ENCODE measurements around the gene FRMD4B.

The FRMD4B gene

GRCh38 chr3:69321301-69322157 lies 64.4 kb downstream of the FRMD4B start:
- no peak for DNase-seq

GRCh38 chr3:69320871-69321271 lies 65.0 kb downstream of the FRMD4B start:
- DNase-seq: no peak

- DNase-seq: no peak
These were observed 66.2 kb downstream of the FRMD4B start for GRCh38 chr3:69319652-69320051.

DNA sequence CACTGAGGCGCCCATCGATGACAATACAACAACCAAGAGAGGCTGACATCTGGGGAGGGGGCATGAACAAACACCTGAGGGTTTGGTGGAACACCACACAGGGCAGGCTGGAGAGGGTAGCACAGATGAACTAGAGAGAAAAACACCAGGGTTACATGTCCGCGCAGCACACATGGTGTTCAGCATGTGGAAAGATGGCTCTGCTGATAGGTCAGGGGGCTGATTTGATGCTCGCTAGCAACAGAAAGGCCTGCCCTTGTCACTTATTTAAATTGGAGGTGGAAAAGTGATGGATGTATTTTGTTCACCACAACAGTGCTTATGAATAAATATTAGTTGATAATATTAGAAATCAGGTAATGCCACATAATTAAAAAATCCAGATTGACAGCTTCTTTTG lies 67.5 kb downstream of the FRMD4B start:
- no peak for DNase-seq

GRCh38 chr3:69313251-69313650 lies 72.6 kb downstream of the FRMD4B start:
- no peak for DNase-seq

GRCh38 chr3:69309814-69310213 lies 76.1 kb downstream of the FRMD4B start:
- DNase-seq: peak; percentile 16

DNA sequence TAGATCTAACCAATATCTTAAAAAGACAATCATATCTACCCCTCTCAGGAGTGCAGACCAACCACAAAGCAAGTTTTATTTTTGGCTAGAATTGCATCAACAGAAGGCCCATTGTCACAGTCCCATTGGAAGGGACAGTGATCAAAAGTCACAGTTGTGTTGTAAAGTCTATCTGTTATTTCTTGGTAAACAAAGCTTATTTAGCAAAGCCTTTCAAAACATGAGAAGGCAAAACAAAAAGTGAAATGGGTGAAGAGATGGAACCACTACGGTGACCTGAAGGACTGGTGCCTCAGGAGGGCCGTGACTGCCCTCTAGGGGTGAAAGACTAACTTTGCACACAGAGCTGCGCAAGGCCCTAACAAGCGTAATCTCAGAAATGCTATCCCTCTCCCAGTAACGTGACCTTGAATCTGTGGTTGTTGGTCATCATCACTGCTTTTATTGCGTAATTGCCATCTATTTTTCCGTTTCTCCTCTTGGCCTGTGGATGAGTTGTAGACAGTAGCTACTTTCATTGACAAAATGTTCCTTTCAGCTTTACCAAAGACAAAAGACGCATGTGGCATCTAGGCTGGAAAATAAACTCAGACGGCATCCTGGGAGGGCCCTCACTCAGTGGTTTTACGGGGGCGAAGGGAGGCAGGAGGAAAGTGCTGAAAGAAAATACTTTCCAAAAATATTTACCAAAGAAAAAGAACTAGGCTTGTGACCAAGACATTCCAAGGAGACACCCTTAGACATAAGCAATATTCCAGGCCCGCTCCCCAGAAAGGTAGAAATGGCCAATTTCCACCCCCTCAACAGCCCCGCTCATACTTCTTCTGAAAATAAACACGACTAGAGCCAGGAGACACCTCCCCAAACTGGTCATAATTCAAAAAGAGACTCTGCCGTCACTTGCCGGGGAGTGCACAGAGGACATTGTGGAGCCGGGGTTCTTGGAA lies 79.4 kb downstream of the FRMD4B start:
- DNase-seq: peak; percentile 64

- DNase-seq: no peak
These were observed 80.9 kb downstream of the FRMD4B start for GRCh38 chr3:69305011-69305410.

- DNase-seq: no peak
These were observed 81.5 kb downstream of the FRMD4B start for GRCh38 chr3:69304396-69304795.

DNA sequence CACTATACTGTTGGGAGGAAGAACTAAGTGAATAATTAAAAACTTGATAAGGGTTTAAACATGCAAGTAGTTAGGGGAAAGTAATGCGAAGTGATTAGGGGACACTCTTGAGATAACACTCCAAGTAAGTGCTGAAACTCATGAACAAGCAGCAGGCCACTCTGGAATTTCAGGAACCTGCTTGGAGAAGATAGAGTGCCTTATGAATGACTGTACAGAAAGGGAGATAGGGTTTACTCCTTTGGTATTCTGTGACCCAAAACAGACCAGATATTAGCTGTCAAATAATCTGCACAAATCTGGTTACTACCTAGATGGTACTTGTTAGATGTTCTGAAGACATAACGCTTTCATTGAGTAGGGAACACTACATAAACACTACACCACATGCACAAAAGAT lies 85.6 kb downstream of the FRMD4B start:
- DNase-seq: no peak

- no peak for DNase-seq
These were observed 86.5 kb downstream of the FRMD4B start for GRCh38 chr3:69299344-69299743.

DNA sequence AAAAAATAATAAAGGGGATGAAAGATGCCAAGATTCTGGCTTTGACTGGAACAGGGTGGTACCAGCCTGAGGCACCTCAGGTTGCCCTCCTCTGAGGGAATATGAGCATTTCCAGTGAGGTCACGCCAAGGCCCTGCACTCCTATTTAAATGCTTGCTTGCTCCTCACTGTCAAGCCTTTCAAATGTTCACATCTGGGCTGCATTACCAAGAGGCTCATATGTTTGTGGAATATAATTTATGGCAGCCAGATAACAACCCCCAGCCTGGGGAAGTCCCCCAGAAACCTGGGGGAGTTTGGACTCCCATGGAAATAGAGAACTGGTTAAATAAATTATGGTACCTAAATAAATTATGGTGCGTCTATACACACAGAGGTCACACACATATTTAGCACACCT lies 88.4 kb downstream of the FRMD4B start:
- no peak for DNase-seq

DNA sequence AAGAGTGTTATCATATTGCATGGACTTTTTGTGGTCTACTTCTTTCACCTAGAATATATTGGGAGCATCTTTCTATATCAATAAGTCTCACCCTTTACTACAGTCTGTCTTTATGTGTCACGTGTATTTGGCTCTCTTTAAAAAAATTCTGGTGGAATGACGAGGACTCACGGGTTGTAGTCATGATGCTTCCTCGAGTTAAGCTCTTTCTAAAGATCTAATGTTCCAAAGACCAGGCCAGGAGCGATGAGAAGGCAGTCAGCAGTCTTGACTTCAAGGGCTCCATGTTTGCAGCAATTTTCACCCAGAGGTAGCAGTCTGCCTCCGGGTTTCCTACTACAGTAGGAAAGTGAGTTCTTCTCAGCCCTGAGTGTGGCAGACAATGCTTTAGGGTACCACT lies 88.9 kb downstream of the FRMD4B start:
- DNase-seq: no peak

DNA sequence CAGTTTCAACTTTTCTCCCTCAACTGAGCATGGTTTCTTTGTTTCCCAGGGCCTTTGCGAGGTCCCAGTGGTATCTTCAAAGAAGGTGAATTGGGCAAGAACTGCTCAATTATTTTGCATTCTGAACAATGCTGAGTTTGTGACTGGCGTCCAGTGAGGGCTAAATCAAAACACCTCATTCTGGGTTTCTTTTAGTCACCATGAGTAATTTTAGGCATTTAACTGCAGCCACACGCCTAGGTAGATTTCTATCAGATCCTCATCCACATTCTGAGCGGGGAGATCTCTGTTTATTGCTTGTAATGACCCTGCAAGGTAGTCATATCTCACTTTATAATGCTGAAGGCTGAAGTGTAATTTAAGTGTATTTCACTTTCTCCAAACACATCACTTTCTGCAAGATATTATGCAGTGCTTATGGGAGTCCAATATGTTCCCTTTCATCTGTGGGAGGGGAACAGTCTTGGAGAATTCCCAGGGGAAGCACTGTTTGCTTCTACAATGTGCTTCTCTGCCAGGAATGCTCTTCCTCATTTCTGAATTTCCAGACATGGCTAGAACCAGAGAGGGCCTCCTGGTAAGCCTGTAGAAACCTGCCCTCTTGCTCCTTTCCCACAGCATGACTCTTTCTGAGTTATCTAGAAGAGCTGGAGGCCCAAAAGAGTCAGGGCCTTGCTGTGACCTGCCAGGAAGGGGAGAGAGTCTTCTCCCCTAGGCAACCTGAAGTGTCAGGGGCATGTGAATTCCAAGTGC lies 91.7 kb downstream of the FRMD4B start:
- DNase-seq: no peak

GRCh38 chr3:69292959-69293574 lies 92.8 kb downstream of the FRMD4B start:
- DNase-seq: no peak

GRCh38 chr3:69292185-69292584 lies 93.7 kb downstream of the FRMD4B start:
- DNase-seq: no peak

DNA sequence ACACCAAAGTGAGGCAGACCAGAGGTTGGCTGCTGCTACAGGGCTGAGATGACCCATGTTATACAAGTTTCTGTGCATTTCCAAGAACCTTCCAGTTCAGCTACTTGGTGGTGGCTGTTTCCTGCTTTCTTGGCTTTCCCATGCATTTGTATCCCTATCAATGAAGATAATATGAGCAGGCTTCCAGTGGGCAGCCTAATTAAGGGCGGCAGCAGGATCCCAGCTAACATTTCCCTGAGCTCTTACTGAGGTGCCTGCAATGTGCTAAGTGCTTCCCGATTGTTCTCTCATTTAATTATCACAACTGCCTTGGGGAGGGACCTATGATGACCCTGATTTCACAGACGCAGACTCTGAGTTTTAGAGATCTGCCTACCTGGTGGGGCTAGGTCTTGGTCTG lies 95.5 kb downstream of the FRMD4B start:
- no peak for DNase-seq

DNA sequence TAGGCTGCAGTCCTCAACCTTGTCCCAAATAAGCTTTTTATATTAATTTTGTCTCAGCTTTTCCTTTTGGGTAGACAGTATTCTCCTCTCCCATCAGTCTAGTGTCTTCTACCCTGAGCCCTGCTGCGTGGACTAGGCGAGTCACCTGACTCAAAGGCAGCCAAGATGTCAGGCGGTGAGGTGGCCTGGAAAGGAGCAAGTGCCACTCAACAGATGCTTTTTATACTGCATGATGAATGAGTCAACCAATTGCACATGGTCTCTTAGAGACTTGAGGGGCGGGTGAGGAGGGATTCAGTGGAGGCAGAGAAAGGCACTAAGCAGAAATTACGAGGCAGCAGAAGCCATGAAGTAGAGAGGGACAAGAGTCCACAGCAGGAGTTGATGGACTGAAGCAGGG lies 95.9 kb downstream of the FRMD4B start:
- no peak for DNase-seq

- no peak for DNase-seq
These were observed 97.6 kb downstream of the FRMD4B start for GRCh38 chr3:69288161-69288895.

- no peak for DNase-seq
These were observed 101.8 kb downstream of the FRMD4B start for GRCh38 chr3:69283913-69284611.

DNA sequence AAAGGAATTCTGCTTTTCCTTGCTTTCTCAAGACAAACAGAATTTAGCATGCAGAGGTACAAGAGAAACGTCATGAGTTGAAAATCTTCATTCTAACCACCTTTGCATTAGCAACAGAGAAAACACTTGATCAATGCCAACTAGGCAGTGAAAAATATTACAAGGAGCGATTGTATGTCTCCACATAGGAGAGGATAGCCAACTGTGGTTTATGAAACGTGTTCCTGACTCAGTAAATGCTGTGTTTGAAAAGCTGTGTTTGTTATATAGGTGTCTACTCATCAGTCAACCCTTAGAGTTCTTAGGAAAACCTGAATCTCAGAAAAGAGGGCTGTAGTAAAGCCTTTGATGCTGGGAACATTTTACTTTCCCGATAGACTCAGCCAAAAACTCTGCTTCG lies 102.4 kb downstream of the FRMD4B start:
- no peak for DNase-seq

Measured in DMS53 (cell line).